IMR-90 (cell line): ENCODE measurements around the gene TRA2B. TPM values are rescaled to one million over a fixed set of nuclear protein-coding genes. Genes with fewer than 3 reads are reported as not detected.

ENCODE experiments used
- ATAC-seq: fragments of 200-7000 bp; cut with Tn5 transposase; 2 replicates; pipeline ENCODE4 v1.9.1; 2020; ENCODE audit warnings: low read depth, mild to moderate bottlenecking, moderate library complexity
- BruUV-seq: library from RNA; stranded (reverse); fragments of 400-500 nt; replicated peaks from 2 replicates; lab custom pipeline; 2021; lab: Mats Ljungman, UMichigan
- CTCF ChIA-PET: fragments of 300-600 bp; formaldehyde crosslinking; extraction: SDS; loops from one replicate; lab custom pipeline; 2021; ENCODE audit warnings: antibody characterized with exemption; lab: Yijun Ruan, JAX
- POLR2A ChIA-PET: fragments of 300-600 bp; sonication (Branson Sonifier 250); formaldehyde crosslinking; loops from one replicate; lab custom pipeline; 2022; ENCODE audit warnings: antibody characterized with exemption; ENCODE audit not compliant: unreplicated experiment; lab: Charles Lee
- DNase-seq: peaks from one replicate; pipeline ENCODE4 v3.0.0; 2013
- H2AFZ ChIP-seq: replicated peaks from 2 replicates; pipeline ENCODE3; 2013; ENCODE audit warnings: low read length, mild to moderate bottlenecking; ENCODE audit not compliant: poor library complexity
- H2AK5ac ChIP-seq: 2 replicates; pipeline ENCODE4 v1.6.1; 2013; ENCODE audit warnings: low read depth, low read length, inconsistent platforms
- H2AK9ac ChIP-seq: replicated peaks from 2 replicates; pipeline ENCODE3; 2013; ENCODE audit warnings: mild to moderate bottlenecking, low read depth, low read length, moderate library complexity; ENCODE audit not compliant: poor library complexity
- H2BK120ac ChIP-seq: 2 replicates; pipeline ENCODE4 v1.6.1; 2013; ENCODE audit warnings: low read depth, low read length, inconsistent platforms
- H2BK15ac ChIP-seq: 3 replicates; pipeline ENCODE4 v1.6.1; 2013; ENCODE audit warnings: low read depth, low read length, inconsistent platforms
- H2BK20ac ChIP-seq: 2 replicates; pipeline ENCODE4 v1.6.1; 2013; ENCODE audit warnings: low read depth, mild to moderate bottlenecking, inconsistent platforms, low read length, moderate library complexity
- H2BK5ac ChIP-seq: 2 replicates; pipeline ENCODE4 v1.6.1; 2013; ENCODE audit warnings: mild to moderate bottlenecking, low read depth, low read length, inconsistent platforms; ENCODE audit not compliant: poor library complexity, severe bottlenecking
- H3K14ac ChIP-seq: replicated peaks from 2 replicates; pipeline ENCODE4 v1.6.1; 2013; ENCODE audit warnings: low read depth, low read length, inconsistent platforms
- H3K18ac ChIP-seq: 2 replicates; pipeline ENCODE4 v1.6.1; 2013; ENCODE audit warnings: low read depth, low read length, control low read depth
- H3K23ac ChIP-seq: 2 replicates; pipeline ENCODE4 v1.6.1; 2013; ENCODE audit warnings: low read depth, low read length, inconsistent platforms
- H3K27ac ChIP-seq: 2 replicates; pipeline ENCODE4 v1.5.1; 2013; ENCODE audit warnings: mild to moderate bottlenecking, control low read depth, low read length; ENCODE audit not compliant: insufficient read depth
- H3K27me3 ChIP-seq: 2 replicates; pipeline ENCODE4 v1.6.1; 2013; ENCODE audit warnings: low read length; ENCODE audit not compliant: control insufficient read depth, insufficient read depth
- H3K36me3 ChIP-seq: 2 replicates; pipeline ENCODE4 v1.6.1; 2013; ENCODE audit warnings: low read length, mixed read lengths; ENCODE audit not compliant: control insufficient read depth, insufficient read depth
- H3K4ac ChIP-seq: 2 replicates; pipeline ENCODE4 v1.6.1; 2013; ENCODE audit warnings: low read depth, low read length, inconsistent platforms
- H3K4me1 ChIP-seq: 2 replicates; pipeline ENCODE4 v1.6.1; 2013; ENCODE audit warnings: low read length, mixed read lengths; ENCODE audit not compliant: control insufficient read depth, insufficient read depth
- H3K4me2 ChIP-seq: 2 replicates; pipeline ENCODE4 v1.6.1; 2013; ENCODE audit warnings: low read depth, mild to moderate bottlenecking, control low read depth, low read length, moderate library complexity
- H3K4me3 ChIP-seq: 2 replicates; pipeline ENCODE4 v1.5.1; 2013; ENCODE audit warnings: low read depth, mild to moderate bottlenecking, control low read depth, low read length, moderate library complexity; ENCODE audit not compliant: insufficient read depth
- H3K56ac ChIP-seq: 2 replicates; pipeline ENCODE4 v1.6.1; 2013; ENCODE audit warnings: low read length, inconsistent platforms; ENCODE audit not compliant: insufficient read depth; ENCODE audit errors: extremely low read depth
- H3K79me1 ChIP-seq, 2 experiments: 2 replicates each; pipeline ENCODE4 v1.6.1; 2013; ENCODE audit warnings: low read length in 2 of 2, inconsistent platforms in 1 of 2, low read depth in 1 of 2
- H3K9ac ChIP-seq: 2 replicates; pipeline ENCODE4 v1.6.1; 2013; ENCODE audit warnings: low read depth, low read length, control low read depth
- H3K9me1 ChIP-seq: 2 replicates; pipeline ENCODE4 v1.6.1; 2013; ENCODE audit warnings: low read length, inconsistent platforms; ENCODE audit not compliant: insufficient read depth
- H3K9me3 ChIP-seq: 2 replicates; pipeline ENCODE4 v1.6.1; 2013; ENCODE audit warnings: low read length; ENCODE audit not compliant: control insufficient read depth, insufficient read depth
- H4K20me1 ChIP-seq: 2 replicates; pipeline ENCODE4 v1.6.1; 2013; ENCODE audit warnings: low read length, inconsistent platforms; ENCODE audit not compliant: insufficient read depth
- H4K5ac ChIP-seq: 2 replicates; pipeline ENCODE4 v1.6.1; 2013; ENCODE audit warnings: mild to moderate bottlenecking, low read depth, low read length, control low read depth
- H4K8ac ChIP-seq, 2 experiments: 2 replicates each; pipeline ENCODE4 v1.6.1; 2013; ENCODE audit warnings: low read depth in 2 of 2, low read length in 2 of 2, control low read depth in 1 of 2, inconsistent platforms in 1 of 2
- H4K91ac ChIP-seq: 2 replicates; pipeline ENCODE4 v1.6.1; 2013; ENCODE audit warnings: low read depth, low read length, inconsistent platforms; ENCODE audit not compliant: insufficient read depth
- BHLHE40 ChIP-seq: fragments of 150-350 bp; IDR thresholded peaks from 2 replicates; pipeline ENCODE4 v1.6.1; 2016; ENCODE audit warnings: mild to moderate bottlenecking, low read depth, low read length
- CEBPB ChIP-seq: IDR thresholded peaks from 2 replicates; pipeline ENCODE4 v1.6.1; 2012; ENCODE audit warnings: low read depth, low read length, improper control_type of control experiment
- CHD1 ChIP-seq: IDR thresholded peaks from 2 replicates; pipeline ENCODE4 v1.6.1; 2012; ENCODE audit warnings: low read depth, low read length, improper control_type of control experiment
- CTCF ChIP-seq: conservative IDR thresholded peaks from 2 replicates; pipeline ENCODE4 v1.5.1; 2012; ENCODE audit warnings: mild to moderate bottlenecking, low read depth, low read length, improper control_type of control experiment
- ELK1 ChIP-seq: fragments of 150-350 bp; IDR thresholded peaks from 2 replicates; pipeline ENCODE4 v1.6.1; 2016; ENCODE audit warnings: low read depth, mild to moderate bottlenecking, low read length, moderate library complexity, borderline replicate concordance
- FOS ChIP-seq: fragments of 150-350 bp; IDR thresholded peaks from 2 replicates; pipeline ENCODE4 v1.6.1; 2016; ENCODE audit warnings: low read depth, low read length
- MAFK ChIP-seq: IDR thresholded peaks from 2 replicates; pipeline ENCODE4 v1.6.1; 2012; ENCODE audit warnings: low read depth, low read length, improper control_type of control experiment
- MAZ ChIP-seq: IDR thresholded peaks from 2 replicates; pipeline ENCODE4 v1.6.1; 2012; ENCODE audit warnings: low read depth, mild to moderate bottlenecking, low read length, improper control_type of control experiment, moderate library complexity, borderline replicate concordance
- MXI1 ChIP-seq: IDR thresholded peaks from 2 replicates; pipeline ENCODE4 v1.6.1; 2012; ENCODE audit warnings: low read depth, mild to moderate bottlenecking, low read length, moderate library complexity, borderline replicate concordance
- NFE2L2 ChIP-seq: fragments of 150-350 bp; IDR thresholded peaks from 2 replicates; pipeline ENCODE4 v1.6.1; 2016; ENCODE audit warnings: low read depth, mild to moderate bottlenecking, low read length
- POLR2A ChIP-seq: IDR thresholded peaks from 2 replicates; pipeline ENCODE4 v1.6.1; 2012; ENCODE audit warnings: mild to moderate bottlenecking, low read depth, low read length
- RAD21 ChIP-seq: IDR thresholded peaks from 2 replicates; pipeline ENCODE4 v1.6.1; 2012; ENCODE audit warnings: low read length, improper control_type of control experiment
- RCOR1 ChIP-seq: IDR thresholded peaks from 2 replicates; pipeline ENCODE4 v1.6.1; 2012; ENCODE audit warnings: mild to moderate bottlenecking, low read length, improper control_type of control experiment; ENCODE audit not compliant: insufficient replicate concordance
- RFX5 ChIP-seq: IDR thresholded peaks from 2 replicates; pipeline ENCODE4 v1.8.0; 2012; ENCODE audit warnings: low read depth, mild to moderate bottlenecking, low read length, moderate library complexity
- SMC3 ChIP-seq: fragments of 150-350 bp; IDR thresholded peaks from 2 replicates; pipeline ENCODE4 v1.6.1; 2016; ENCODE audit warnings: low read depth, mild to moderate bottlenecking, antibody characterized with exemption, low read length, moderate library complexity
- USF2 ChIP-seq: fragments of 150-350 bp; IDR thresholded peaks from 2 replicates; pipeline ENCODE4 v1.6.1; 2017; ENCODE audit warnings: mild to moderate bottlenecking, antibody characterized with exemption, low read length, low read depth
- WGBS, 2 experiments: methylation state at CpG; one replicate each; pipeline versions ENCODE4 v1.1.5 to v1.1.7; 2013; ENCODE audit warnings: missing lambda C conversion rate in 2 of 2; ENCODE audit not compliant: insufficient read length in 1 of 2; ENCODE audit errors: extremely low coverage in 2 of 2; 5-methylcytosine and 5-hydroxymethylcytosine counted together
- dilution Hi-C: fragments of 300-500 bp; cut with HindIII; formaldehyde crosslinking; loops from one replicate; pipeline ENCODE4 v1.14.3; 2018; ENCODE audit warnings: low sequenced_read_pairs; ENCODE audit not compliant: unreplicated experiment
- in situ Hi-C: fragments of 300-500 bp; cut with MboI; formaldehyde crosslinking; loops from 3 replicates; pipeline ENCODE4 v1.14.3; 2019; ENCODE audit warnings: low sequenced_read_pairs, inconsistent platforms, mixed read lengths
- intact Hi-C: fragments of 100-400 bp; cut with micrococcal nuclease; formaldehyde crosslinking; loops from 2 replicates; pipeline ENCODE4 v1.10.0; 2022
- polyA plus RNA-seq, 3 experiments: library from polyadenylated mRNA; depleted of rRNA; stranded (reverse); fragments of >200 nt; gene quantifications; 2 replicates each; pipeline ENCODE4 v1.2.3, GENCODE V29; 2012; ENCODE audit warnings: low replicate concordance in 1 of 3
- total RNA-seq: library from RNA; depleted of rRNA; stranded (reverse); fragments of >200 nt; gene quantifications from 2 replicates; pipeline ENCODE4 v1.2.3, GENCODE V29; 2012

Gene TRA2B
- total and polyA plus RNA-seq, 2 of the 4 experiments (the other 2 are of a cell fraction) = 127 to 208 TPM

- ChIA-PET POLR2A (no interaction called here), CTCF (no interaction called here)
- WGBS, 2 experiments = no CpG with 5 or more reads among the region's 4 CpGs
- Histone ChIP-seq H3K36me3 (peaks cover 53% of the 10 kb centered on the region), H2AK5ac (no peak overlapping the region), H3K56ac (no peak overlapping the region), H3K23ac (no peak overlapping the region), H3K14ac (no peak overlapping the region), H3K4me3 (no peak overlapping the region), H3K4ac (no peak overlapping the region), H3K79me1 (peaks cover 42 to 52% of the 10 kb centered on the region in 2 experiments), H3K18ac (no peak overlapping the region), H2BK20ac (no peak overlapping the region), H3K27ac (no peak overlapping the region), H2BK120ac (no peak overlapping the region), H4K91ac (no peak overlapping the region), H4K20me1 (peaks cover 93% of the 10 kb centered on the region), H3K9me1 (peaks cover 3% of the 10 kb centered on the region; the same call in 1 of the 2 replicates), H2BK15ac (no peak overlapping the region), H4K5ac (no peak overlapping the region), H3K4me2 (no peak overlapping the region), H3K4me1 (peaks cover 2% of the 10 kb centered on the region; the same call in 1 of the 2 replicates), H3K27me3 (no peaks in the 10 kb centered on the region), H2AK9ac (no peak overlapping the region), H2BK5ac (no peak overlapping the region), H3K9me3 (no peaks in the 10 kb centered on the region), H4K8ac (no peak overlapping the region), H2AFZ (no peak overlapping the region), H3K9ac (no peak overlapping the region)
- TF ChIP-seq POLR2A = no peak
- no peak for TF ChIP-seq NFE2L2
- no peak for TF ChIP-seq CTCF
- no peak for TF ChIP-seq MAFK
- no peak for TF ChIP-seq USF2
- TF ChIP-seq MAZ = no peak
- no peak for TF ChIP-seq SMC3
- no peak for TF ChIP-seq ELK1
- TF ChIP-seq RFX5 = no peak
- TF ChIP-seq FOS = no peak
- no peak for TF ChIP-seq CEBPB
- no peak for TF ChIP-seq MXI1
- no peak for TF ChIP-seq RAD21
- no peak for TF ChIP-seq RCOR1
- no peak for TF ChIP-seq CHD1
- TF ChIP-seq BHLHE40 = no peak
- intact Hi-C loops = no loop called here
- in situ Hi-C loops = loop anchor here (10.0 to 25.0 kb wide), 2 partner anchors 185 to 258 kb away; no protein-coding TSS in a partner anchor
- DNase-seq = no peak
- no peak for ATAC-seq
- no TSS peak for BruUV-seq
- dilution Hi-C loops = no loop called here
Observed at GRCh38 chr3:185920184-185920583, 17.6 kb downstream of the TRA2B start.
